Suppressor macrophage (primary cell): ENCODE measurements around the gene FADS3.

ENCODE experiments used
- DNase-seq, 4 experiments: peaks; one replicate each; pipeline ENCODE4 v3.0.0-alpha.2; 2020 to 2022

Gene FADS3

DNA sequence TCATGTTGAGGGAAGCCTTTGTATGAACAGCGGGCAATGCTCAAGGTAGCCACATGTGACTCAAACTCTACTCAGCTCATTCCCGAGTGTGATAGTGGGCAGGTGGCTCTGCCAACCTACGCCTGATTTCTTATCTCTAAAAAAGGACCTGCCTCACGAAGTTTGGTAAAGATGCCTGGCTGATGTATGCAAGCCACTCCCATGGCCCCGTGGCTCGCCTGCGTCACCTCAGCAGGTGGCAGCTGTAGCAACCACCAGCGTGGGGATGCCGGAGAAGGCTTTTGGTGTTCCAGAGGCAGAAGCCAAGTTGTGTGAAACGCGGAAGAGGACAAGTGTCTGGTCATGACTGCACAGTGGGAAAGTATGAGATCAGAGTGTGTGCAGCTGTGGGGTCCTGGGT, 57.9 kb downstream of the FADS3 start:
- no peak for DNase-seq

DNA sequence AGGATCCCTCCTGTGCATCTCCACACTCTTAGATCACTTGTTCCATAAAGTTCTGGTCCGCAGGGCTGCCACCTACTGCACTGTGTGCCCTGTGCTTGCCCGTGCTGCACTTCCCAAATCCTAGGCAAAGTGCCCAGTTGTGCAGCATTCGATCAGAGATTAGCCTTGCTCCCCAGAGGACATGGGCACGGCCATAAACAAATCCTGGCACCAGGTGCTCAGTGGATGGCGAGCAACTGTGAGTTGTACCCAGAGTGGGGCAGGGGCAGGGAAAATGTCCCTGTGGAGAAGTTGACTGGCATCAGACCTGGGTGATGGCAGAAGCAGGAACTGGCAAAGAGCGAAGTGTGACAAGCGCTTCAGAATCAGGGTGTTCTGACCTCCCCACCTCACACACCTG, 58.6 kb downstream of the FADS3 start:
- no peak for DNase-seq

DNA sequence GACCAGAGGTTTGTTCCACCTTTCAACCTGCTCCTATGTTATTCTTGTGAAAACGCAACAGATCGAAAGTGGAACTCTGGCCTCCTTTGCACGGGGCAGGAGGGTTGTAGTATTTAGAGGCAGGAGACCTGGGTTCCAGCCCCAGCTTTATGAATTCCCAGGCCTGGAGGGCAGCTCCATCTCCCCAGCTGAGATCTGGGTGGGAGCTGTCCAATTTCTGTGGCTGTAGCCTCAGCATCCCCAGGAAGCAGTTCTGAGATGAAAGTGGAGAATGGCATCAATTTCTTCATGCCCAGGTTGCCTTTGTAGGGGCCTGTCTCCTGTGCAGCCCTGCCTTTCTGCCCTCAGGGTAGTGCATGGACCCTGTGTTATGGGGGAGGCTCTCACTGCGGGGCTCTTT, 59.1 kb downstream of the FADS3 start:
- DNase-seq, result no peak

- DNase-seq, result peak in 2 of 4 experiments; percentile 12 to 40
These were observed 60.9 kb downstream of the FADS3 start for GRCh38 chr11:61830237-61831105.

- no peak for DNase-seq
These were observed 61.5 kb downstream of the FADS3 start for GRCh38 chr11:61829806-61830205.

DNA sequence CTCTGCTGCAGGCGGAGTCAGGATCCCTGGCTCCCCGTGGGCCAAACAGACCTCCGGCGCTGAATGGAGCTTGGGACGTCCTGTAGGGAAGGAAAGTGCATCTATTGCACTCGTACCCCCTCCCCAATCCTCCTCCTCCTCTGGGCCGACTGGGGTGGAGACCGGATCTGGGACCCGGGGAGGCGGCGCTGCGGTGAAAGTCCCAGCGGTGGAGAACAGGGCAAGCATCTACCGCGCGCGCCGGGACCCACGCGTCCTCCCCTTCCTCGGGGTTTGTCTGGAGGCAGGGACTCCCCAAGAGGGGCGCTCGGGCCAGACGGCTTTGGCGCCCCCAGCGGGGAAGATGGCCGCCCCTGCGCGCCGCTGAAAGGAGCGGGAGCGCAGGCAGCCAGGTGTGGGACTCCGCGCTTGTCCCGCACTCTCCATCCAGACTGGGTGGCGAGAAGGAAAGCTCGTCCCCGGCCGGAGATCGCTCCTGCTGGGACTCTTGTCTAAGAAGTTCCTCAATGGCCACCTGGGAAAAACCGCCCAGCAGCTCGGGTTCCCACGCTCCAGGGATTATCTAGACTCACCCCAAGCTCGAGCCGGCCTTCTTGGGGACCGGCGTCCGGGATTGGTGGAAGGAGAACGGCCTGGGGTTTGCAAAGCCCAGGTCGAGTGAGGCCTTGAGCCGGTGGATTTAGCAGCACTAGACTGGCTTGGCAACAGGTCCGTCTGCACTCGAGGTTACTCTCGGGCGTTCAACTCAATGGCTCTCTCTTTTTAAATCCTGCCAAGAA, 62.5 kb downstream of the FADS3 start:
- peak; percentile 28 to 64 (median 44) for DNase-seq

GRCh38 chr11:61828379-61828628, 63.0 kb downstream of the FADS3 start:
- DNase-seq, result no peak

GRCh38 chr11:61827571-61828378, 63.6 kb downstream of the FADS3 start, which contains the start of gene FADS2:
TSS of gene FADS2 (plus strand) at chr11:61828300. CDS start at chr11:61828391, 91 bp downstream.
- DNase-seq, result peak; percentile 96 to 99 (median 98)

DNA sequence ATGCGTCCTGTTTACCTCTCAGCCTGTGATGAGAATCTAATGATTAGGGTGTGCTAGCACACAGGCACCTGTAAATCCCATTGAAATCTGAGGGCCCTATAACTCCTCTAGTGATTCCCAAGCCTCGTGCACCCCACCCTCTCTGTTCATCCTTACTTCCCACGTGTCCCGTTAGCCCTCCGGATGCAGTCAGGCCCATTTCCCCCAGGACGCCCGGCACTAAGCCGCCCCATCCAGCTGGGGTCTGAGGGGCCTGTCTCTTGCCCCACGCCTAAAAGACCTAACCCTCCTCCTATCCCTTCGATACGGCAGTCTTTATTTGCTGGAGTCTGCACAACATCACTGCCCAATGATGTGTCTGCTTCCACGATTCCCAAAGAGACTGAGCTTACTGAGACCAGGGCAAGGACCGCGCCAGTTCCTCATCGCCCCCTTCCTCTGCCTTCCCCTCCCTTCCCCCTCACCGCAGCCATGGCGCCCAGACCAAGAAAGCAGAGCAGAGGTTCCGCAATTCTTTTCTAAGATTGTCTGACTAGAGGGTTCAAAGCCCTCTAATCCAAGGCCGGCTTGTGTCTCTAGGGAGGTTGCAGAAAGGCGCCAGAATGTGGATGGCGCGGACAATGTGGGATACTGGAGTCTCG, 64.3 kb downstream of the FADS3 start:
- DNase-seq, result peak; percentile 72 to 85 (median 82)
